Mesenteric fat pad (tissue), 1 donor: ENCODE results near the gene WIPF2. TPM values are rescaled to one million over a fixed set of nuclear protein-coding genes. Genes with fewer than 3 reads are reported as not detected.
"Not testable (repeated sequence)": the region's sequence is repeated elsewhere in the genome, so short reads cannot be mapped to it uniquely, and the experiment has no call there.

Source experiments
- DNase-seq: peaks from one replicate; pipeline ENCODE4 v3.0.0-alpha.2; 2020; ENCODE audit warnings: low spot score
- total RNA-seq: library from RNA; stranded (reverse); fragmentation: NEBNext Ultra II Directional; extraction: Animal tissue kit (Norgen Biotek cat#: 25700); gene quantifications from one replicate; pipeline ENCODE4 v1.2.1, GENCODE V29; 2021
- donor health status: DM: yes; HTN: yes; CAD: no.

Gene WIPF2
- total RNA-seq, 1 donor from 2014 or later: 29.5 TPM

DNA sequence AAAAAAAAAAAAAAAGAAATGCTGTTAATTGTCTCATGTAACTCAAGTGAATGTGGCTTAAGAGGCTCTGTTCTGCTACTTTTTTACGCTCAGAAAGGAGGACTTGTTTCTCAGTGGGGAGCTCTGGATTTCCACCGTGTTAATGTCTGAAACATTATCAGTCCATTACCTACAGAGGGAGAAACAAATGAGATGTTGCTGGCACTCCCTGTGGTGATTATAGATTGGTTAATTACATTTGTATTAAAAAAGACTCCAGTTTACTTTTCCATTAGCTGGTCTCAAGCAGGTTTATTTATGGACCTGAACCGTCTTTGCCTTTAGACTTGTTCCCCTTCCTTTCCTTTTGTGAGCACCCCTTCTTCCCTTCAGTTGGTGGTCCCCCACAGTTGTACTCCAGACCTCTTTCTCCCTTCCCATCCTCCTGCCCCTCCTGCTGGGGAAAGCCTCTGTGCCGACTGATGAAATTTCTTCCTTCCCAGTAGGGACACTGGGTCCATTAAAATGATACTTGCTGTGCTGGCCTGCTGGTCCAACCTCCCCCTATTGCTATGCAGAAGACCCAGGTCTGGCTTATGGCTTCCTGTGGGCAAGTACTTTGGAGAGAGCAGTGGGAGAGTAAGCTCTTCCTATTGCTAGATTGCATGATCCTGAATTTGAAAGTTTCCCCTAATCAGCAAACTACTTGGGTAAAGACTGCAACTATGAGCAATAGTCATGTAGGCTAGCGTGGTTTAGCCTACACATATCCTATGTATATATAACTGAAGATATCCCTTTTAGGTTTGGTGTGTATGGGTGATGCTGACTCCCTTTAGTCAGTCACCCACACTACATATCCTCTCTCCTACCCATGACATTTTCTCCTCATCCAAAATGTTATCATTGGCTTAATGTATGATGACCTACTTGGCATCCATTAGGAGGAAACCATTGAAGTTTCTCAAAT is 76.7 kb downstream of the WIPF2 start:
- DNase-seq: no peak

- DNase-seq: no peak
Observed at GRCh38 chr17:40297511-40297910, 78.4 kb downstream of the WIPF2 start.

- no peak for DNase-seq
Observed at GRCh38 chr17:40298726-40299125, 79.6 kb downstream of the WIPF2 start.

DNA sequence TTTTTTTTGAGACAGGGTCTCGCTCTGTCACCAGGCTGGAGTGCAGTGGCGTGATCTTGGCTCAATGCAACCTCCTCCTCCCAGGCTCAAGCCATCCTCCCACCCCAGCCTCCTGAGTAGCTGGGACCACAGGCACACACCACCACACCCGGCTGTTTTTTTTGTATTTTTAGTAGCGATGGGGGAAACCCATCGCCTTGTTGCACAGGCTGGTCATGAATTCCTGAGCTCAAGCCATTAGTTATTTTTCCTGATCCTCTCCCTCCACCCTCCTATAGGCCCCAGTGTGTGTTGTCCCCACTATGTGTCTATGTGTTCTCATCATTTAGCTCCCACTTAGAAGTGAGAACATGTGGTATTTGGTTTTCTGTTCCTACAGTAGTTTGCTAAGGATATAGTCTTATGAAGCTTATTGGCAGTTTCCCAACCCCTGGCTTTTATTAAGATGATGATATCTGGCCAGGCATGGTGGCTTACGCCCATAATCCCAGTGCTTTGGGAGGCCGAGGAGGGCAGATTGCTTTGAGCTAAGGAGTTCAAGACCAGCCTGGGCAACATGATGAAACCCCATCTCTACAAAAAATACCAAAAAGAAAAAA is 80.2 kb downstream of the WIPF2 start:
- not testable (repeated sequence) for DNase-seq

DNA sequence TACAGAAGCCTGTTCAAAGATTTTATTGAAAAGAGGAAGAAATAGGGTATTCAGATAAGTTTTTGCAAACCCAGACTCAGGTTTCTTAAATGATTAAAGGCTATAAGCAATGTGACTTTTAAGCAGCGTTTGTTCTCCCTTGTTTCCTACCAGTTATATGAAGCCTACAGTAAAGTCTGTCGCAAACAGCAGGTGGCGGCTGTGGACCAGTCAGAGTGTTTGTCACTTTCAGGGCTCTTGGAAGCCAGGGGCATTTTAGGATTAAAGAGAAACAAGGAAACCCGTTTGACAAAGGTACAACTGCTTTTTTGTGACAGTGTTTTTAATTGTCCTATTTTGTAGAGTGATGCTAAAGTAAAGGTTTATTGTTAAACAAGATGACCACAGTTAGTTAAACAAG is 82.2 kb downstream of the WIPF2 start:
- DNase-seq: no peak

DNA sequence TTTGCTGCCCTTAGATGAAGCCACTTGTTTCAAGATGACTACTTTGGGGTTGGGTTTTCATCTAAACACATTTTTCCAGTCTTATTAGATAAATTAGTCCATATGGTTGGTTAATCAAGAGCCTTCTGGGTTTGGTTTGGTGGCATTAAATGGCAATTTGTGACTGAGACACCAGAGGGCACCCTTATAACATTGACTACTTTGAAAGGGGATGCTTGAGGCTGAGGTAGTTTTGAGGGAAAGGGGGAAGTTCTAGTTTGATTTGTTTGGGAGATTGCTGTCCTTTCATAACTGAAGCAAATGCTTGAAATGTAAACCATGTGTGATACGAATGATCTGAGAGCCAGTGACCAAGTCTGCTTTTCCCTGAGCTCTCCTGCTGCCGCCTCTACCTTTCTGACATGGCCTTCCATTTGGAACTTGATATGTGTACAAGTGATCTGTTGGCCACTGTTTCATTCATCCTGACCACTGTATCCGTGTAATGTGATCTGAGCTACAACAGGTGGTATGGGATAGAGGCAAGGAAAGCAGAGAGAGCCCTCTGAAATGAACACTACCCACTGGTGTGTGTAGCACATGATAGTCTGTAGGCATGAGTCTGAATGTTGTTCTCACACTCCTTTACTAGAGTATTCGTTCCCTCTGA is 84.0 kb downstream of the WIPF2 start:
- no peak for DNase-seq

GRCh38 chr17:40303708-40304551 is 84.8 kb downstream of the WIPF2 start:
- no peak for DNase-seq

DNA sequence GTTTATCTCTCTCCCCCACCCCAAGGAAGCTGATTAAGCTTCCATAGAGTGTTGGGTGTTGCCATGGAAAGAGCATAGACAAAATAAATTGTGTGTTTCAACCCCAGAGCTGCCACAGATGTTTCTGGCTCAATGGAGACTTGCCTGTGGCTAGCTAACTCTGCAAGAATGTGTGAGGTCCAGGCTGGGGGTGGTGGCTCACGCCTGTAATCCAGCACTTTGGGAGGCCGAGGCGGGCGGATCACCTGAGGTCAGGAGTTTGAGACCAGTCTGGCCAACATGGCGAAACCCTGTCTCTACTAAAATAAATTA is 85.4 kb downstream of the WIPF2 start:
- DNase-seq: peak; percentile 73

- DNase-seq: not testable (repeated sequence)
Observed at GRCh38 chr17:40304866-40305265, 85.8 kb downstream of the WIPF2 start.

DNA sequence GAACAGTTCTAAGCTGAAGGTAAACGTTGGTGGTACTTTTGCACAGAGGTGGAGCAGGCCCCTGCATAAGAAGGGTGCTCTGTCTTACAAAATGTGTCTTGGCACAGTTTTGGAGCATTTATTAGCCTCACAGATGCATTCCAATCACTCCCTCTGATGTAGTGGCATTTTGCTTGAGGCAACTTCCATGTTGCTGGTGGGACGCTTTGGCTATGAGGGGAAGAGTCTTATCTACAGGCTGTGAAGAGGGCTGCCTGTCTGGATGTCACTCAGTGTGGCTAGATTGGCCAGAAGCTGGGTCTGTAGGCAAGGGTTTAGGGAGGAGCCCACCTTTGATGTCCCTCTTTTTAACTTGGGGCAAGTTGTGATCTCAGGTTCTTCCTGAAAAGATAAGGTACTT is 87.3 kb downstream of the WIPF2 start:
- no peak for DNase-seq

- DNase-seq: peak; percentile 55
Observed at GRCh38 chr17:40307001-40307730, 88.1 kb downstream of the WIPF2 start.

GRCh38 chr17:40307740-40308239 is 88.7 kb downstream of the WIPF2 start:
- DNase-seq: no peak

DNA sequence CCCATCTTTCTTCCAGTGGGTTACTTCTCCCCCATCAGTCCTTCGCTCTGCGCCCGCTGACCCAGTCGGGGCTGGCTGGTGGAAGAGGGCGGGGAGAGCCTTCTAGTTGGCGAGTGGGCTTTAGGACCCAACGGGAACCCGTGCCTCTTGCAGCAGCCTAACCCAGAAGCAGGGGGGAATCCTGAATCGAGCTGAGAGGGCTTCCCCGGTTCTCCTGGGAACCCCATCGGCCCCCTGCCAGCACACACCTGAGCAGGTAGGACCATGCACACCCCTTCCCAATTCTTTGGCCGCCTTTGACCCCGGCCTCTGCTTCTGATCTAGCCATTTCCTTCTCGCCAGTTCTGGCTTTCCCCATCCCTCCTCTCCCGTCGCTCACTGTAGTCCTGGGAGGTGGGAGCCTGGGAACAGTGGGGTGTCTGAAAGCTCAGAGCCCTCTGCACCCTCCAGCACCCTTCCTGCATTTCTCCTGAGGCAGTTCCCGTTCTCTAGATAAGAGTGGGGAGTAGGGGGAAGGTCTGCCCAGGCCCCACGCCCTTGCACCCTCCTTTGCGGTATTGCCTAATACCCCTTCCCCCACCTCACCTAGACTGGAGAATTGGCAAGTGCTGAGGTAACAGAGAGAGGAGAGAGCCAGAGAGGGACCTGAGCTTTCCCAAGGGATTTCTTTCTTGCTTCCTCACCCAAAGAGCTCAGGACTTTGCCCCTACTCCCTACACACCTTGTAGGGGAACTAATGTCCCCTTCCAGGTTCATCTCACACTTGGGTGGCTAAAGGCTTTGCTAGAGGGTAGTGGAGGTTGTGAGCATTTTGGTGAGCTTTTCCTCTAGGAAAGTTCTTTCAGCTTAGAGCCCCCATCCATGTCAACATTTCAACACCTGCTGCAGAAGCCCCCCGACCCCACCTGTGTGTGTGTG is 90.2 kb downstream of the WIPF2 start, which contains the start of gene RARA:
TSS of gene RARA (plus strand) at position 150 of the 918 bp plus-strand sequence. CDS start 22,039 bp downstream, outside the sequence.
- DNase-seq: peak; percentile 90

GRCh38 chr17:40309949-40310510 is 90.9 kb downstream of the WIPF2 start:
- no peak for DNase-seq

- peak; percentile 68 for DNase-seq
Observed at GRCh38 chr17:40310882-40311391, 91.8 kb downstream of the WIPF2 start.

GRCh38 chr17:40311575-40311974 is 92.5 kb downstream of the WIPF2 start:
- DNase-seq: peak; percentile 89

GRCh38 chr17:40312131-40312731 is 93.1 kb downstream of the WIPF2 start:
- DNase-seq: peak; percentile 86
